Measurements from ENCODE around the gene U2AF2. TPM values are rescaled to one million over a fixed set of nuclear protein-coding genes. Genes with fewer than 3 reads are reported as not detected.

U2AF2 gene
- total and polyA plus RNA-seq, 9 of the 15 experiments (the other 6 are each of a cell fraction or from before 2014, with no cell fraction given): 3.0 to 331 (median 157) TPM

DNA sequence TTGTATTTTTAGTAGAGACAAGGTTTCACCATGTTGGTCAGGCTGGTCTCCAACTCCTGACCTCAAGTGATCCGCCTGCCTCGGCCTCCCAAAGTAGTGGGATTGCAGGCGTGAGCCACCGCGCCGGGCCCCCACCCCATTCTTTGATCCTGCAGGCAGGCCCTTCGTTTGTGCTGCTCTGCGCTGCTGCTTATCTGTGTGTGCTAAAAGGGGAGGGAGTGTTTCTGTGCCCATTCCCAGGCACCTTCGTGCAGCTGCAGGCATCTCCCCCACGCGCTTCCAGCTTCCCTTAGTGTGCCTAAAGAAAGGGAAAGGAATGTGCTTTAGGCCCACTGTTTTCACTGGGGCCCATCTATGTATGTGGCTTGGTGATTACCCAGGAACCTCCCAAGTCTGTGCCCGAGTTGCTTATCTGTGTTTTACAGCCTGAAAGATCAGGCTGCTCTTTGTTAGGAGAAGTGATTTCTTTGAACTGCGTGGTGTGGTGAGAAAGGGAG, 47.3 kb downstream of the U2AF2 start (continued):
- TF ChIP-seq NBN (IDR thresholded peaks at IDR 0.05; ENCODE audit: low read depth) (peak; percentile 53; the same call in 1 of the 2 replicates), NR4A1 (CRISPR knock-in tag; IDR thresholded peaks at IDR 0.05) (no peak), NR4A1 (tag; IDR thresholded peaks at IDR 0.05) (peak; percentile 68; the same call in 1 of the 2 replicates), ZNF175 (CRISPR knock-in tag; IDR thresholded peaks at IDR 0.05; ENCODE audit: low read depth) (peak; percentile 75), MTA3 (IDR thresholded peaks at IDR 0.05; ENCODE audit: borderline replicate concordance) (peak; percentile 82), IRF1 (CRISPR knock-in tag; IDR thresholded peaks at IDR 0.05; ENCODE audit: borderline replicate concordance) (no peak), PPARD (CRISPR knock-in tag; IDR thresholded peaks at IDR 0.05) (no peak), GATAD2A (IDR thresholded peaks at IDR 0.05) (peak; percentile 62; the same call in 1 of the 2 replicates), GABPA (tag; conservative IDR thresholded peaks at IDR 0.05; ENCODE audit: low read depth) (no peak), SPI1 (IDR thresholded peaks at IDR 0.05; ENCODE audit: borderline replicate concordance, low read depth, low read length) (no peak), RCOR1 (IDR thresholded peaks at IDR 0.05; ENCODE audit: borderline replicate concordance in 1 of 2, low read depth in 2 of 2, low read length in 2 of 2) (peak; percentile 97 to 100), SLC30A9 (CRISPR knock-in tag; IDR thresholded peaks at IDR 0.05) (no peak), ZNF644 (tag; IDR thresholded peaks at IDR 0.05; ENCODE audit: low read depth) (peak; percentile 65; the same call in 1 of the 2 replicates), DPF2 (IDR thresholded peaks at IDR 0.05) (peak; percentile 88), SFPQ (IDR thresholded peaks at IDR 0.05; ENCODE audit: low read depth, low read length) (no peak), TEAD2 (tag; IDR thresholded peaks at IDR 0.05) (no peak)

Measured in K562 (cell line).